ENCODE results near the gene GAPDHS.

GRCh38 chr19:35540356-35540927, 7.2 kb downstream of the GAPDHS start:
- TF ChIP-seq CTCF (IDR thresholded peaks at IDR 0.05) (no peak), POLR2A (IDR thresholded peaks at IDR 0.05) (no peak)
